OCI-LY7 (cell line): ENCODE results near the gene SELENOI. TPM values are rescaled to one million over a fixed set of nuclear protein-coding genes. Genes with fewer than 3 reads are reported as not detected.

ENCODE experiments used
- BruUV-seq: library from RNA; stranded (reverse); fragments of 400-500 nt; replicated peaks from 2 replicates; lab custom pipeline; 2021; lab: Mats Ljungman, UMichigan
- CTCF ChIA-PET: fragments of 300-600 bp; sonication (Branson Sonifier 250); formaldehyde crosslinking; loops from one replicate; lab custom pipeline; 2022; ENCODE audit warnings: antibody characterized with exemption; ENCODE audit not compliant: unreplicated experiment; lab: Charles Lee
- POLR2A ChIA-PET: fragments of 300-600 bp; sonication (Branson Sonifier 250); formaldehyde crosslinking; loops from one replicate; lab custom pipeline; 2022; ENCODE audit warnings: antibody characterized with exemption; lab: Charles Lee
- DNase-seq: peaks from one replicate; pipeline ENCODE4 v3.0.0-alpha.2; 2015; ENCODE audit warnings: low spot score
- H2AFZ ChIP-seq: fragments of 200-600 bp; sonication (generic), shearing (Covaris generic); 2 replicates; pipeline ENCODE4 v1.6.1; 2014; ENCODE audit warnings: mild to moderate bottlenecking, antibody characterized with exemption, low read length, moderate library complexity
- H3K27ac ChIP-seq: fragments of 200-600 bp; sonication (generic); 2 replicates; pipeline ENCODE4 v1.5.1; 2014; ENCODE audit warnings: mixed run types, low read depth, mild to moderate bottlenecking, moderate library complexity, low read length, inconsistent platforms; ENCODE audit not compliant: poor library complexity, severe bottlenecking
- H3K36me3 ChIP-seq: fragments of 200-600 bp; sonication (generic); 2 replicates; pipeline ENCODE4 v1.6.1; 2014; ENCODE audit warnings: mild to moderate bottlenecking, antibody characterized with exemption, low read length, moderate library complexity, mixed read lengths; ENCODE audit not compliant: insufficient read depth
- H3K4me1 ChIP-seq: fragments of 200-600 bp; sonication (generic); 2 replicates; pipeline ENCODE4 v1.5.1; 2014; ENCODE audit warnings: mild to moderate bottlenecking, low read length; ENCODE audit not compliant: insufficient read depth, poor library complexity, severe bottlenecking
- H3K4me2 ChIP-seq: fragments of 200-600 bp; sonication (generic); 2 replicates; pipeline ENCODE4 v1.6.1; 2014; ENCODE audit warnings: mild to moderate bottlenecking, low read length
- H3K4me3 ChIP-seq: fragments of 200-600 bp; sonication (generic); 2 replicates; pipeline ENCODE4 v1.5.1; 2014; ENCODE audit warnings: mild to moderate bottlenecking, low read depth, low read length; ENCODE audit not compliant: poor library complexity, severe bottlenecking
- H3K79me2 ChIP-seq: fragments of 200-600 bp; sonication (generic); 2 replicates; pipeline ENCODE4 v1.6.1; 2016; ENCODE audit warnings: low read depth, mild to moderate bottlenecking, low read length, moderate library complexity, mixed read lengths; ENCODE audit not compliant: insufficient read depth
- H3K9me2 ChIP-seq: fragments of 200-600 bp; sonication (generic); 2 replicates; pipeline ENCODE4 v1.6.1; 2016; ENCODE audit warnings: mild to moderate bottlenecking, low read length, mixed read lengths; ENCODE audit not compliant: insufficient read depth
- H3K9me3 ChIP-seq: fragments of 200-600 bp; sonication (generic); 2 replicates; pipeline ENCODE4 v1.6.1; 2014; ENCODE audit warnings: mild to moderate bottlenecking, mixed run types, low read length, mixed read lengths
- H4K20me1 ChIP-seq: fragments of 200-600 bp; sonication (generic); 2 replicates; pipeline ENCODE4 v1.6.1; 2014; ENCODE audit warnings: mild to moderate bottlenecking, antibody characterized with exemption, low read length, moderate library complexity, mixed read lengths; ENCODE audit not compliant: insufficient read depth
- EZH2phosphoT487 ChIP-seq: fragments of 200-600 bp; sonication (generic); IDR thresholded peaks from 2 replicates; pipeline ENCODE4 v1.6.1; 2018; ENCODE audit warnings: low read depth, borderline replicate concordance, mild to moderate bottlenecking, mixed run types, antibody characterized with exemption, low read length, moderate library complexity, mixed read lengths
- intact Hi-C: fragments of 100-400 bp; cut with micrococcal nuclease; formaldehyde crosslinking; loops from one replicate; pipeline ENCODE4 v1.10.0; 2022; ENCODE audit not compliant: unreplicated experiment
- total RNA-seq, 2 experiments: library from RNA; depleted of rRNA in 1 of 2; stranded (reverse); fragments of >200 nt in 1 of 2; shearing (Covaris generic) in 1 of 2; gene quantifications; 2 replicates each; pipeline ENCODE4 v1.2.3, GENCODE V29; 2014 to 2022
- TF ChIP-seq, protein P1 (sequence below): fragments of 200-600 bp; sonication (generic); conservative IDR thresholded peaks from 2 replicates; pipeline ENCODE4 v1.5.1; 2014; ENCODE audit warnings: mild to moderate bottlenecking, antibody characterized with exemption, low read length, moderate library complexity, mixed read lengths

The SELENOI gene
- total RNA-seq, 2 experiments from 2014 or later, result 29.0 to 53.1 TPM

DNA sequence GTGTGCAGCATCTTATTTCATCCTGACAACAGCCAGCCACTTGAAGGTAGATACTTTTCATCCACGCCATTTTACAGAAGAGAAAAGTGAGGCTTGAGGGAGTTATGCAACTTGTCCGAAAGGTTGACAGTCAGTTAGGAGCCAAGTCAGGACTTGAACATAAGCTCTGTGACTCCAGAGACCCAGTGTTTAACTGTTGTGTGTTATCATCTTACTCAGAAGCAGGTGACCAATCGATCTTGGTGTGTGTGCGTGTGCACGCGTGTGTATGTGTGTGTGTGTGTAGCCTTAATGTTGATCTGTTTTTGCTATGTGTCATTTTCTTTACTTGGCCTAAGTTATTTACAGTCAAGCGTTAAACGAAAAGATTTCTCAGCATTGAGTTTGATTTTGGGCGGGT, 77.8 kb downstream of the SELENOI start:
- Histone ChIP-seq H3K79me2 (no peaks in the 10 kb centered on the region), H3K9me2 (no peaks in the 10 kb centered on the region), H3K9me3 (no peaks in the 10 kb centered on the region), H3K4me3 (no peak overlapping the region), H3K4me1 (no peaks in the 10 kb centered on the region), H2AFZ (no peak overlapping the region), H3K36me3 (no peaks in the 10 kb centered on the region), H3K27ac (no peak overlapping the region), H4K20me1 (no peaks in the 10 kb centered on the region), H3K4me2 (no peak overlapping the region)
- intact Hi-C loops, result no loop called here
- no TSS peak for BruUV-seq
- POLR2A ChIA-PET, result interaction anchor here (0.6 kb wide), 1 partner anchor 25 kb away, joined by 3 read pairs; no protein-coding TSS in a partner anchor
- TF ChIP-seq EZH2phosphoT487, result no peak
- TF ChIP-seq, protein P1, sequence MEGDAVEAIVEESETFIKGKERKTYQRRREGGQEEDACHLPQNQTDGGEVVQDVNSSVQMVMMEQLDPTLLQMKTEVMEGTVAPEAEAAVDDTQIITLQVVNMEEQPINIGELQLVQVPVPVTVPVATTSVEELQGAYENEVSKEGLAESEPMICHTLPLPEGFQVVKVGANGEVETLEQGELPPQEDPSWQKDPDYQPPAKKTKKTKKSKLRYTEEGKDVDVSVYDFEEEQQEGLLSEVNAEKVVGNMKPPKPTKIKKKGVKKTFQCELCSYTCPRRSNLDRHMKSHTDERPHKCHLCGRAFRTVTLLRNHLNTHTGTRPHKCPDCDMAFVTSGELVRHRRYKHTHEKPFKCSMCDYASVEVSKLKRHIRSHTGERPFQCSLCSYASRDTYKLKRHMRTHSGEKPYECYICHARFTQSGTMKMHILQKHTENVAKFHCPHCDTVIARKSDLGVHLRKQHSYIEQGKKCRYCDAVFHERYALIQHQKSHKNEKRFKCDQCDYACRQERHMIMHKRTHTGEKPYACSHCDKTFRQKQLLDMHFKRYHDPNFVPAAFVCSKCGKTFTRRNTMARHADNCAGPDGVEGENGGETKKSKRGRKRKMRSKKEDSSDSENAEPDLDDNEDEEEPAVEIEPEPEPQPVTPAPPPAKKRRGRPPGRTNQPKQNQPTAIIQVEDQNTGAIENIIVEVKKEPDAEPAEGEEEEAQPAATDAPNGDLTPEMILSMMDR, result no peak
- CTCF ChIA-PET, result no interaction called here
- no peak for DNase-seq

DNA sequence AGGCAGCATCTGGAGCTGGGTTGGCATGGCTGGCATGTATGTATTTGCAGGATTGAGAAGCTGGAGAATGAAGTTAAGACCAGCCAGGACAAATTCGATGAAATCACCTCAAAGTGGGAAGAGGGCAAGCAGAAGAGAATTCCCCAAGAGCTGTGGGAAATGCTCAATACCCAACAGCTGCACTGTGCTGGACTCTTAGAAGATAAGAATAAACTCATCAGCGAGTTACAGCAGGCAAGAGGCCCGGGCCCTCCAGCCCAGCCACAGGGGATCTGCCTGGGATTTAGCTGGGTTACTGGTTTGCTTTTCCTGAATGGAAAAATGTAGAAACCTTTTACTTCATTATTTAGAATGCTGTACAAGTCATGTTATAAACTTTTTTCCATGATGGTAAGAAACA, 78.3 kb downstream of the SELENOI start:
- no peaks in the 10 kb centered on the region for H4K20me1 ChIP-seq
- ChIA-PET POLR2A (no interaction called here), CTCF (no interaction called here)
- DNase-seq, result no peak
- H3K79me2 ChIP-seq, result no peaks in the 10 kb centered on the region
- no peak overlapping the region for H3K4me2 ChIP-seq
- BruUV-seq, result no TSS peak
- intact Hi-C loops, result no loop called here
- H3K9me3 ChIP-seq, result no peaks in the 10 kb centered on the region
- H3K27ac ChIP-seq, result no peak overlapping the region
- no peak for TF ChIP-seq EZH2phosphoT487
- TF ChIP-seq, protein P1, result no peak
- H2AFZ ChIP-seq, result no peak overlapping the region
- no peaks in the 10 kb centered on the region for H3K4me1 ChIP-seq
- no peaks in the 10 kb centered on the region for H3K36me3 ChIP-seq
- H3K9me2 ChIP-seq, result no peaks in the 10 kb centered on the region
- H3K4me3 ChIP-seq, result no peak overlapping the region

DNA sequence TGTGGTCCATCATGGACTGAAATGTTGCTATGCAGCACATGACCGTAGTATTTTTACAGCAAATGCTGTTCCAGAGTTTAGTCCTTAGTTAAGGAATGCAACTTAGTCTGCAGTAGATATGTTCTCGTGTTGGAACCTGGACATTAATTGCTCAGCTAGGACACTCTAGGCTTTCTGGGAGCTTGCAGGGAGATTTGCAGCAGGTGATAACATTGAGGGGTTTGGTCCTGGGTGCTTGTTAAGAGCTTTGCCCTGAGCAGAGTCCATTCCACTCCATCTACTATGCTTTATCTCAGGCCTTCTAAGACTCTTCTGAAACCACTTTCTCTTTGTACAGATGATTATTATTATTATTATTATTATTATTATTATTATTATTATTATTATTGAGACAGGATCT, 82.9 kb downstream of the SELENOI start:
- DNase-seq, result no peak
- H3K36me3 ChIP-seq, result no peaks in the 10 kb centered on the region
- no peak overlapping the region for H3K4me3 ChIP-seq
- no peaks in the 10 kb centered on the region for H3K9me2 ChIP-seq
- H3K79me2 ChIP-seq, result no peaks in the 10 kb centered on the region
- no peaks in the 10 kb centered on the region for H4K20me1 ChIP-seq
- intact Hi-C loops, result no loop called here
- H3K4me1 ChIP-seq, result peaks cover 7% of the 10 kb centered on the region
- ChIA-PET POLR2A (no interaction called here), CTCF (no interaction called here)
- no TSS peak for BruUV-seq
- no peak overlapping the region for H3K4me2 ChIP-seq
- H3K9me3 ChIP-seq, result no peaks in the 10 kb centered on the region
- no peak overlapping the region for H3K27ac ChIP-seq
- no peak overlapping the region for H2AFZ ChIP-seq
- no peak for TF ChIP-seq EZH2phosphoT487
- TF ChIP-seq, protein P1, result no peak
